ENCODE data around the gene WSB1. TPM values are rescaled to one million over a fixed set of nuclear protein-coding genes. Genes with fewer than 3 reads are reported as not detected.

Gene WSB1
- polyA plus RNA-seq, 2 of the 4 experiments (the other 2 are of a cell fraction), result 46.0 to 111 TPM

DNA sequence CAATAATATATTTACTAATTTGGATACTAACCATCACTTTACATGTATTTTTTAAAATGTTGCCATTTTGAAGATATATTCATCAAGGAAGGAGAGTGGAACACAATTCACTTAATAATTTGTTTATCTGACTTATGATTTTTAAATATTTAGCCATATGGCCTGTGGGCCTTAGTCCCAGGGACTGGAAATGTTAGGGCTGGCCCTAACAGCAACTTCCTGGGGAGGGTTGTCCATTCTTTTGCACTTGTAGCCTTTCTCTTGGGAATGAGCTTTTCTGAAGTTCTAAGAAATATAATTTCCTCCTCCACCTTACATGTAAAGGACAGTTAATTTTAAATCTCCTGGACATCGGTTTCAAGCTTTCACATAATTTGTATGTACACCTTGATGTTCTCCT, 27.7 kb upstream of the WSB1 start:
- H3K4me1 ChIP-seq, result peaks cover 19% of the 10 kb centered on the region
- H3K4me2 ChIP-seq, result no peak overlapping the region
- ATAC-seq, result no peak
- CTCF ChIA-PET, result no interaction called here
- H3K27ac ChIP-seq, result no peak overlapping the region; a peak in 1 of 6 replicates
- no peak for DNase-seq (ENCODE audit: low read depth in 1 of 2, low spot score in 1 of 2)
- POLR2A ChIA-PET, result interaction anchor here (1.4 to 2.3 kb wide), 2 partner anchors 28 kb away, joined by 3 to 17 read pairs; partner anchors contain the start of gene WSB1
- no peak for FAIRE-seq
- H3K4me3 ChIP-seq, result no peak overlapping the region
- no peaks in the 10 kb centered on the region for H3K9me3 ChIP-seq
- 97% methylated on average over 1 of the region's 1 CpG for WGBS (ENCODE audit: missing lambda C conversion rate)
- no peak for TF ChIP-seq MAX (IDR thresholded peaks at IDR 0.05)
- no peak for TF ChIP-seq ZC3H11A (IDR thresholded peaks at IDR 0.05)
- TF ChIP-seq CHD2 (IDR thresholded peaks at IDR 0.05; ENCODE audit: low read length, partially characterized antibody), result no peak
- no peak for TF ChIP-seq CBX2 (IDR thresholded peaks at IDR 0.05; ENCODE audit: borderline replicate concordance, low read depth)
- no peak for TF ChIP-seq HOXA7 (CRISPR knock-in tag; IDR thresholded peaks at IDR 0.05)
- TF ChIP-seq EHF (CRISPR knock-in tag; IDR thresholded peaks at IDR 0.05), result no peak
- no peak for TF ChIP-seq ZNF302 (CRISPR knock-in tag; IDR thresholded peaks at IDR 0.05)
- TF ChIP-seq EHMT2 (IDR thresholded peaks at IDR 0.05; ENCODE audit: low read depth), result no peak
- no peak for TF ChIP-seq HOXB13 (CRISPR knock-in tag; IDR thresholded peaks at IDR 0.05; ENCODE audit: low read depth)
- TF ChIP-seq HES2 (IDR thresholded peaks at IDR 0.05), result no peak
- no peak for TF ChIP-seq ESRRA (IDR thresholded peaks at IDR 0.05; ENCODE audit: borderline replicate concordance, low read length)

GRCh38 chr17:27268394-27269085, 25.4 kb upstream of the WSB1 start:
- 0 out of 6 replicates have a peak, but pooled peaks of 1 of the 2 experiments have one; percentile 31 for ATAC-seq
- DNase-seq (ENCODE audit: low read depth in 1 of 2, low spot score in 1 of 2), result no peak
- Histone ChIP-seq H3K4me3 (no peak overlapping the region), H3K9me3 (no peaks in the 10 kb centered on the region), H3K4me1 (peaks cover 19% of the 10 kb centered on the region), H3K27ac (no peak overlapping the region), H3K4me2 (no peak overlapping the region)
- ChIA-PET POLR2A (interaction anchor here (2.1 kb wide), 1 partner anchor 26 kb away, joined by 7 read pairs; the partner anchor contains the start of gene WSB1), CTCF (interaction anchor here (0.8 to 1.6 kb wide), 4 partner anchors 12 to 334 kb away, joined by 3 to 6 read pairs (median 4); partner anchors contain the start of gene WSB1)
- TF ChIP-seq HOXB5 (CRISPR knock-in tag; IDR thresholded peaks at IDR 0.05) (no peak), RARB (CRISPR knock-in tag; IDR thresholded peaks at IDR 0.05) (no peak), BHLHE40 (IDR thresholded peaks at IDR 0.05; ENCODE audit: low read depth, low read length) (no peak), MAX (IDR thresholded peaks at IDR 0.05) (no peak), CBX8 (IDR thresholded peaks at IDR 0.05) (no peak), GATA3 (IDR thresholded peaks at IDR 0.05; ENCODE audit: borderline replicate concordance) (no peak), JUN (IDR thresholded peaks at IDR 0.05) (no peak), FOSL2 (IDR thresholded peaks at IDR 0.05) (no peak), FOSL2 (CRISPR knock-in tag; IDR thresholded peaks at IDR 0.05) (no peak), KDM1A (IDR thresholded peaks at IDR 0.05; ENCODE audit: low read depth) (no peak), KDM5A (IDR thresholded peaks at IDR 0.05) (no peak)
- TF ChIP-seq, protein P1, sequence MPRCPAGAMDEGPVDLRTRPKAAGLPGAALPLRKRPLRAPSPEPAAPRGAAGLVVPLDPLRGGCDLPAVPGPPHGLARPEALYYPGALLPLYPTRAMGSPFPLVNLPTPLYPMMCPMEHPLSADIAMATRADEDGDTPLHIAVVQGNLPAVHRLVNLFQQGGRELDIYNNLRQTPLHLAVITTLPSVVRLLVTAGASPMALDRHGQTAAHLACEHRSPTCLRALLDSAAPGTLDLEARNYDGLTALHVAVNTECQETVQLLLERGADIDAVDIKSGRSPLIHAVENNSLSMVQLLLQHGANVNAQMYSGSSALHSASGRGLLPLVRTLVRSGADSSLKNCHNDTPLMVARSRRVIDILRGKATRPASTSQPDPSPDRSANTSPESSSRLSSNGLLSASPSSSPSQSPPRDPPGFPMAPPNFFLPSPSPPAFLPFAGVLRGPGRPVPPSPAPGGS (IDR thresholded peaks at IDR 0.05), result no peak
- WGBS (ENCODE audit: missing lambda C conversion rate), result 47% methylated on average over 6 of the region's 6 CpGs
- no peak for FAIRE-seq

DNA sequence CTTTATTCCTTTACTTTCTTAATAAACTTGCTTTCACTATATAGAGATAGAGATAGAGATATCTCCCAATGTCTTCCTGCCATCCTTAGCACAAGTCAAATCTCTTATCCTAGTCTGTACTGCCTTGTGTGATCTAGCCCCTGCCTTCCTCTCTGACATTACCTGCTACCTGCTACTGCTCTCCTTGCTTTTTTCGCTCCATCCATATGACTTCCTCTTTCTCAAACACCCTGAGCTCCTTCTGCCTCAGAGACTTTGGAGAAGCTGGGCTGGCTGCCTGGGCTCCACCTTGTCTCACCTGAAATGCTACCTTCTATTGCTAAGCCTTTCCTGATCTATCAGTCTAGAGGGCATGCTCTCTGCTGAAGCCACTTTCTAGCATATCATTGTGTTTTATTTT, 24.7 kb upstream of the WSB1 start:
- DNase-seq (ENCODE audit: low read depth in 1 of 2, low spot score in 1 of 2) (no peak), ATAC-seq (0 out of 6 replicates have a peak, but pooled peaks of 1 of the 2 experiments have one; percentile 16), FAIRE-seq (no peak)
- H3K4me1 ChIP-seq, result peaks cover 17% of the 10 kb centered on the region
- H3K4me2 ChIP-seq, result no peak overlapping the region
- ChIA-PET CTCF (interaction anchor here (0.8 to 1.6 kb wide), 4 partner anchors 13 to 333 kb away, joined by 3 to 6 read pairs (median 4); partner anchors contain the start of gene WSB1), POLR2A (interaction anchor here (2.1 kb wide), 1 partner anchor 25 kb away, joined by 7 read pairs; the partner anchor contains the start of gene WSB1)
- no peak overlapping the region for H3K27ac ChIP-seq
- TF ChIP-seq TP53 (CRISPR knock-in tag; IDR thresholded peaks at IDR 0.05), result no peak
- no peak overlapping the region for H3K4me3 ChIP-seq
- no peaks in the 10 kb centered on the region for H3K9me3 ChIP-seq
- WGBS (ENCODE audit: missing lambda C conversion rate), result 94% methylated on average over 1 of the region's 1 CpG
